Measurements from ENCODE around the gene COPE. TPM values are rescaled to one million over a fixed set of nuclear protein-coding genes. Genes with fewer than 3 reads are reported as not detected.
"Not testable (repeated sequence)": the region's sequence is repeated elsewhere in the genome, so short reads cannot be mapped to it uniquely, and the experiment has no call there.

Gene COPE
- total RNA-seq, 1 experiment from 2014 or later: 386 TPM

GRCh38 chr19:18940769-18941627 lies 21.8 kb upstream of the COPE start, which contains the start of gene HOMER3:
Gene HOMER3, minus strand, starts transcription at chr19:18941217. Its CDS starts 2,235 bp downstream, at chr19:18938982.
- no peak for DNase-seq (ENCODE audit: low spot score)

- no peak for DNase-seq (ENCODE audit: low spot score)
These were observed 21.0 kb upstream of the COPE start for GRCh38 chr19:18939922-18940768.

DNA sequence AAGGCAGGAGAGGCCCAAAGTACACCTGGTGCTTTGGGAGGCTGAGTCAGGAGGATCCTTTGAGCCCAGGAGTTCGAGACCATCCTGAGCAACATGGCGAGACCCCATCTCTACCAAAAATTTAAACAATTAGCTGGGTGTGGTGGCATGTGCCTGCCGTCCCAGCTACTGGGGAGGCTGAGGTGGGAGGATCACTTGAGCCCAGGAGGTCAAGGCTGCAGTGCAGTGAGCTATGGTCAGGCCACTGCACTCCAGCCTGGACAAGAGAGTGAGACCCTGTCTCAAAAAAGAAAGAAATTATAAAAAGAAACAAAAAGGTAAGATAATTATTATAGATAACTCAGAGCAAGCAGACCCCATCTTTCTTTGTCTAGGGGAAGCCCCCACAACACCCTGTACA lies 20.0 kb upstream of the COPE start:
- DNase-seq (ENCODE audit: low spot score): no peak

GRCh38 chr19:18933297-18933696 lies 14.1 kb upstream of the COPE start:
- no peak for DNase-seq (ENCODE audit: low spot score)

DNA sequence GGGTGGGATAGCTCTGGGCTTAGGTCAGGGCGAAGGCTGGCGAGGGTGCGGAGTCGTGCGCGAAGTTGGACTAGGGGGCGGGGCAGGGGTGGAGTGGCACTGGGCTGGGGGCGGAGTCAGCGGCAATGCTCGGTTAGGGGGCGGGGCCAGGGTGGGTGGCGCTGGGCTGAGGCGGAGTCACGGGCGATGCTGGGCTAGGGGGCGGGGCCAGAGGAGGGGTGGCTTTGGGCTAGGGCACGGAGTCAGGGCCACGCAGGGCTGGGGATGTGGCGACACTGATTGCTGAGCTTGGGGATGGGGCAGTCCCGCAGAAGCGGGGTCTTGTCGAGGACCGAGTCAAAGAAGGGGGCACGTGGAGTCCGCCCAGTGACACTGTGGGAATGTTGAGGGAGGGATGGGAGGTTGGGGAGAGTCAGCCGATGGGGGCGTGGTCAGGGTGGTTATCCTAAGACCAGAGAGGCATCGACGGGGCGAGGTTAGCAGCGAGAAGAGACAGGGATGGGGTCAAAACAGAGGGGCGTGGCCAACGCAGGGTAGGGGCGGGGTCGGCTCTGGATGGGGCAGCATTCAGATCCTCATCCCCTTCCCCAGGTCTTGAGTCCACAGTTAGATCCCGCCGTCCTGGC lies 13.1 kb upstream of the COPE start:
- DNase-seq (ENCODE audit: low spot score): no peak

GRCh38 chr19:18931316-18932162 lies 12.4 kb upstream of the COPE start:
- no peak for DNase-seq (ENCODE audit: low spot score)

DNA sequence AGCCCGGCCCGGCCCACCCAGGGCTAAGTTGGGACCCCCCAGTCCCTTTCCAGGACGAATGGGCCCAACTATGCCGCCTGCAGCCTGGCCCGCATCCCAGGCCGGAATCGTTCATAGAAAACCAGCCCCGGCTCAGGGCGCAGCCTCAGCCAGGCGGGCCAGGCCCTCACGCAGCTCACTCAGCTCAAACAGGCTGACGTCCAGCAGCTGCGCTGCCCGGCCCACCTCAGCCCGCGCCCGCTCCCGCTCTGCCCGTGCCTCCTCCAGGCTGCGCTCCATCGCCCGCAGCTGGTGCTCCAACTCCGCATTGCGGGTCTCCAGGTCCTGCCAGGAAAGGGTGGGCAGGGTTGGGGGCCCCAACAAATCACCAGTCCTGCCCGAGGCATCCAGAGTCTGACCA lies 10.1 kb upstream of the COPE start:
- no peak for DNase-seq (ENCODE audit: low spot score)

GRCh38 chr19:18928018-18928805 lies 9.0 kb upstream of the COPE start:
- no peak for DNase-seq (ENCODE audit: low spot score)

GRCh38 chr19:18924684-18925213 lies 5.6 kb upstream of the COPE start:
- DNase-seq (ENCODE audit: low spot score): no peak

DNA sequence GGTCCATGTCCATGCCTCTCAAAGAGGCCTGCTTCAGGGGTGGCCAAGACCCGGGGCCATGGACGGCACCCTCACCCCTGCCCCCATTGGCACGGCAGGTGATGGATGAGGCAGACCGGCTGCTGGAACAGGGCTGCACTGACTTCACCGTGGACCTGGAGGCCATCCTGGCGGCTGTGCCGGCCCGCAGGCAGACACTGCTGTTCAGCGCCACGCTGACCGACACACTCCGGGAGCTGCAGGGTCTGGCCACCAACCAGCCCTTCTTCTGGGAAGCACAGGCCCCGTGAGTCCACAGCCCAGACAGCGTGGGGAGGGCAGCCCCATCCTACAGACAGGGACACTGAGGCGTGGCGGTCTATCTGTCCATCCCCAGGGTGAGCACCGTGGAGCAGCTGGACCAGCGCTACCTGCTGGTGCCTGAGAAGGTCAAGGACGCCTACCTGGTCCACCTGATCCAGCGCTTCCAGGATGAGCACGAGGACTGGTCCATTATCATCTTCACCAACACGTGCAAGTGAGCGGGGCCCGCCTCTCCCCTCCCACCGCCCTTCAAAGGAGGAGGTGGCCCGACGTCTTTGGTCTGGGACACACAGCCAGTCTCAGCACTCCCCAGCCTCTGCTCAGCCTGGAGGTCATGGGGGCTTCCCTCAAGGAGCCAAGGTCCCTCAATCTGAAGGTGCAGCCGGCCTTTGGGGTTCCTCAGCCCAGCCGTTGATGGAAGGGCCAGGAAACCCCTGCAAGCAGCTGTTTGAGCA lies 3.2 kb upstream of the COPE start:
- no peak for DNase-seq (ENCODE audit: low spot score)

GRCh38 chr19:18921593-18921992 lies 2.4 kb upstream of the COPE start:
- DNase-seq (ENCODE audit: low spot score): no peak

GRCh38 chr19:18920400-18920799 lies 1.2 kb upstream of the COPE start:
- DNase-seq (ENCODE audit: low spot score): no peak

- DNase-seq (ENCODE audit: low spot score): no peak
These were observed 670 bp upstream of the COPE start for GRCh38 chr19:18919900-18920214.

- not testable (repeated sequence) for DNase-seq (ENCODE audit: low spot score)
These were observed 1.6 kb downstream of the COPE start for GRCh38 chr19:18917593-18917992.

- peak; percentile 64 for DNase-seq (ENCODE audit: low spot score)
These were observed 3.5 kb downstream of the COPE start for GRCh38 chr19:18915639-18916038.

GRCh38 chr19:18913466-18913865 lies 5.7 kb downstream of the COPE start:
- DNase-seq (ENCODE audit: low spot score): no peak

GRCh38 chr19:18912933-18913332 lies 6.3 kb downstream of the COPE start:
- DNase-seq (ENCODE audit: low spot score): no peak

- DNase-seq (ENCODE audit: low spot score): no peak
These were observed 8.3 kb downstream of the COPE start for GRCh38 chr19:18910801-18911436.

DNA sequence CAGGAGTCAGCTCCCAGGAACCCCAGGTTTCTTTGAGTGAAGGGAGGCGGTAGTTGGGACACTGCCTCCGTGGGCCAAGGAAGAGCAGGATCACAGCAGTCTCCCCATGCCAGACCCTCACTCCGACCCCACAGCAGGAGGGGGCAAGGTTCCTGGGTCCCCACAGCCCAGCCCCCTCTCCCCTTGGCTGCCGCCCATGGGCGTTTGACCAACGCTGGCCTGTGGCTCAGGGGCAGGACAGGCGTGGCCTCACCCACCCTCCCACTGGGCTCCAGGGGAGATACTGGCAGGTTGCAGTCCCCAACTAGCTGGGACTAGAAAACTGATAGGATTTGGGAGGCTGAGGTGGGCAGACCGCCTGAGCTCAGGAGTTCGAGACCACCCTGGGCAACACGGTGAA lies 9.2 kb downstream of the COPE start:
- DNase-seq (ENCODE audit: low spot score): no peak
